K562 (cell line): ENCODE results near the gene SLC29A3. TPM values are rescaled to one million over a fixed set of nuclear protein-coding genes. Genes with fewer than 3 reads are reported as not detected.

Experiments used
- ATAC-seq: fragments of 200-7000 bp; cut with Tn5 transposase; 3 replicates; pipeline ENCODE4 v1.9.1; 2020; ENCODE audit warnings: moderate library complexity
- BruUV-seq: library from RNA; stranded (reverse); fragments of 400-500 nt; replicated peaks from 2 replicates; lab custom pipeline; 2021; lab: Mats Ljungman, UMichigan
- CTCF ChIA-PET: fragments of 300-600 bp; formaldehyde crosslinking; extraction: SDS; loops from one replicate; lab custom pipeline; 2021; ENCODE audit warnings: low intra/inter-chr PET ratio; lab: Yijun Ruan, JAX
- POLR2A ChIA-PET: fragments of 300-600, 350-650 bp; sonication (Branson Sonifier 250); formaldehyde crosslinking; extraction: SDS; loops from one replicate; lab custom pipeline; 2021; ENCODE audit warnings: antibody characterized with exemption, inconsistent platforms; lab: Yijun Ruan, JAX
- DNase-seq, 4 experiments: peaks; one replicate each; pipeline versions ENCODE4 v3.0.0 to v3.0.0-alpha.2; 2011 to 2018; ENCODE audit warnings: low spot score in 3 of 4, mixed read lengths in 3 of 4; ENCODE audit errors: extremely low read depth in 1 of 4
- FAIRE-seq: peaks from 2 replicates; lab custom pipeline; 2011; peaks lifted over from hg19 to GRCh38; lab: Jason Lieb, UNC
- H2AFZ ChIP-seq: 2 replicates; pipeline ENCODE4 v1.6.0; 2011; ENCODE audit warnings: low read depth, low read length, control low read depth, inconsistent platforms
- H3K27ac ChIP-seq: fragments of 200-600 bp; 3 replicates; pipeline ENCODE4 v1.8.0; 2011; ENCODE audit warnings: low read depth, mild to moderate bottlenecking, control low read depth, inconsistent platforms, low read length, moderate library complexity, mixed read lengths; ENCODE audit errors: extremely low read depth
- H3K27me3 ChIP-seq, 2 experiments: fragments of 300-600 bp in 1 of 2; 2 replicates in 1 of 2; 3 replicates in 1 of 2; pipeline versions ENCODE4 v1.6.0 to v1.8.0; 2011; ENCODE audit warnings: inconsistent platforms in 2 of 2, low read length in 2 of 2, mild to moderate bottlenecking in 1 of 2, mixed read lengths in 1 of 2, moderate library complexity in 1 of 2; ENCODE audit not compliant: control insufficient read depth in 2 of 2, insufficient read depth in 2 of 2
- H3K36me3 ChIP-seq: fragments of 300-600 bp; 3 replicates; pipeline ENCODE4 v1.8.0; 2011; ENCODE audit warnings: mild to moderate bottlenecking, low read length, inconsistent platforms; ENCODE audit not compliant: control insufficient read depth, insufficient read depth
- H3K4me1 ChIP-seq, 2 experiments: fragments of 200-600 bp in 1 of 2; replicated peaks in 1 of 2; 2 replicates in 1 of 2; 3 replicates in 1 of 2; pipeline versions ENCODE4 v1.5.1 to v1.8.0; 2011; ENCODE audit warnings: inconsistent platforms in 2 of 2, low read length in 2 of 2, mild to moderate bottlenecking in 1 of 2, mixed read lengths in 1 of 2, moderate library complexity in 1 of 2; ENCODE audit not compliant: control insufficient read depth in 2 of 2, insufficient read depth in 2 of 2
- H3K4me2 ChIP-seq: 2 replicates; pipeline ENCODE4 v1.6.1; 2011; ENCODE audit warnings: low read length, control low read depth, inconsistent platforms, mixed read lengths; ENCODE audit not compliant: insufficient read depth
- H3K4me3 ChIP-seq: fragments of 200-600 bp; sonication (generic), shearing (Covaris generic); 2 replicates; pipeline ENCODE4 v1.5.1; 2016; ENCODE audit warnings: control low read depth, inconsistent platforms
- H3K79me2 ChIP-seq: fragments of 200-600 bp; 3 replicates; pipeline ENCODE4 v1.8.0; 2011; ENCODE audit warnings: low read length, inconsistent platforms; ENCODE audit not compliant: control insufficient read depth, insufficient read depth
- H3K9ac ChIP-seq, 2 experiments: 2 replicates each; pipeline versions ENCODE4 v1.6.0 to v1.6.1; 2011; ENCODE audit warnings: low read depth in 2 of 2, low read length in 2 of 2, control low read depth in 1 of 2, inconsistent platforms in 1 of 2, mild to moderate bottlenecking in 1 of 2, mixed read lengths in 1 of 2; ENCODE audit not compliant: insufficient read depth in 1 of 2
- H3K9me1 ChIP-seq: one replicate; pipeline ENCODE4 v1.6.0; 2011; ENCODE audit warnings: inconsistent platforms, mild to moderate bottlenecking, low read length, moderate library complexity; ENCODE audit not compliant: control insufficient read depth, insufficient read depth
- H3K9me3 ChIP-seq: replicated peaks from 2 replicates; pipeline ENCODE4 v1.5.1; 2011; ENCODE audit warnings: low read depth, low read length, inconsistent platforms; ENCODE audit not compliant: control insufficient read depth, insufficient read depth
- H4K20me1 ChIP-seq: replicated peaks from 2 replicates; pipeline ENCODE4 v1.6.1; 2011; ENCODE audit warnings: low read length, inconsistent platforms, mixed read lengths; ENCODE audit not compliant: control insufficient read depth, insufficient read depth
- EHMT2 ChIP-seq: fragments of 450-650 bp; IDR thresholded peaks from 2 replicates; pipeline ENCODE4 v1.6.1; 2018; ENCODE audit warnings: antibody characterized with exemption
- ELF2 ChIP-seq: fragments of 250-450 bp; sonication (Bioruptor Pico); IDR thresholded peaks from 2 replicates; pipeline ENCODE4 v1.5.0; 2021; ENCODE audit warnings: mild to moderate bottlenecking
- HMGN3 ChIP-seq: IDR thresholded peaks from 2 replicates; pipeline ENCODE4 v1.6.1; 2011; ENCODE audit warnings: borderline replicate concordance, low read depth, mild to moderate bottlenecking, mixed read lengths, low read length; ENCODE audit not compliant: insufficient read length; ENCODE audit errors: extremely low read depth
- KDM5B ChIP-seq: fragments of 200-600 bp; sonication (generic); IDR thresholded peaks from 2 replicates; pipeline ENCODE4 v1.6.1; 2012; ENCODE audit warnings: low read depth, mild to moderate bottlenecking, moderate library complexity, low read length, control low read depth, inconsistent platforms; ENCODE audit not compliant: insufficient replicate concordance
- PTBP1 ChIP-seq: fragments of 200-400 bp; formaldehyde crosslinking; IDR thresholded peaks from 2 replicates; pipeline ENCODE4 v1.6.1; 2017; ENCODE audit warnings: low read depth, low read length
- SAFB2 ChIP-seq: fragments of 200-400 bp; formaldehyde crosslinking; IDR thresholded peaks from 2 replicates; pipeline ENCODE4 v1.6.1; 2018; ENCODE audit warnings: borderline replicate concordance, low read length, low read depth, moderate library complexity; ENCODE audit not compliant: severe bottlenecking
- ZFP1 ChIP-seq: fragments of 450-650 bp; formaldehyde crosslinking; IDR thresholded peaks from 2 replicates; pipeline ENCODE4 v1.4.0; 2020; ENCODE audit warnings: mild to moderate bottlenecking, mixed read lengths
- ZNF778 ChIP-seq: fragments of 450-650 bp; formaldehyde crosslinking; IDR thresholded peaks from 2 replicates; pipeline ENCODE4 v1.4.0; 2020; ENCODE audit warnings: mild to moderate bottlenecking, moderate library complexity
- WGBS: fragments of 100-300 bp; shearing (Covaris generic); methylation state at CpG from one replicate; pipeline ENCODE4 v1.1.6; 2016; ENCODE audit warnings: low coverage, mixed read lengths; ENCODE audit not compliant: insufficient coverage; ENCODE audit errors: missing lambda C conversion rate; 5-methylcytosine and 5-hydroxymethylcytosine counted together
- in situ Hi-C: fragments of 300-500 bp; cut with MboI; formaldehyde crosslinking; loops from 4 replicates; pipeline ENCODE4 v1.15.0; 2018; ENCODE audit warnings: inconsistent platforms, mixed read lengths
- intact Hi-C: fragments of 100-400 bp; cut with micrococcal nuclease; formaldehyde crosslinking; loops from 2 replicates; pipeline ENCODE4 v1.14.2; 2022
- polyA plus RNA-seq, 8 experiments: library from polyadenylated mRNA; depleted of rRNA in 4 of 8; stranded (reverse) in 5 of 8; unstranded in 3 of 8; fragments of >200 nt; fragmentation: Nextera tagmentation in 2 of 8; fragmentation: Illumina TruSeq in 1 of 8; extraction: Ambion mirVana in 2 of 8; extraction: Trizol in 1 of 8; gene quantifications; 2 replicates each; pipeline versions ENCODE4 v1.2.1 to v1.2.3, GENCODE V29; 2011 to 2014; ENCODE audit warnings: inconsistent platforms in 1 of 8, missing spikeins in 1 of 8
- total RNA-seq, 7 experiments: library from RNA; depleted of rRNA in 6 of 7; stranded (reverse); fragments of >200 nt in 6 of 7; fragmentation: Illumina TruSeq in 2 of 7; extraction: Trizol in 2 of 7; gene quantifications; 2 replicates each; pipeline versions ENCODE4 v1.2.1 to v1.2.3, GENCODE V29; 2011 to 2021; ENCODE audit warnings: low replicate concordance in 1 of 7
- TF ChIP-seq, protein P1 (sequence below), 3 experiments: IDR thresholded peaks in 2 of 3; conservative IDR thresholded peaks in 1 of 3; 2 replicates each; pipeline ENCODE4 v1.5.1; 2011 to 2012; ENCODE audit warnings: low read length in 3 of 3, mild to moderate bottlenecking in 3 of 3, control low read depth in 2 of 3, improper control_type of control experiment in 1 of 3, inconsistent platforms in 1 of 3, low read depth in 1 of 3, mixed read lengths in 1 of 3, moderate library complexity in 1 of 3; ENCODE audit not compliant: insufficient read depth in 2 of 3
- TF ChIP-seq, protein P2 (sequence below): fragments of 450-650 bp; conservative IDR thresholded peaks from 2 replicates; pipeline ENCODE4 v1.6.1; 2016; ENCODE audit warnings: missing genetic modification characterization, low read depth, mild to moderate bottlenecking, control low read depth, missing compliant biosample characterization
- TF ChIP-seq, protein P3 (sequence below), 3 experiments: fragments of 200-800 bp in 1 of 3; sonication (Bioruptor generic) in 1 of 3; sonication (generic) in 1 of 3; formaldehyde crosslinking in 1 of 3; IDR thresholded peaks; 2 replicates each; pipeline versions ENCODE4 v1.6.1 to v1.8.0; 2016 to 2022; ENCODE audit warnings: mild to moderate bottlenecking in 2 of 3, missing compliant biosample characterization in 2 of 3, missing genetic modification characterization in 2 of 3, missing genetic modification reagents in 1 of 3

Gene SLC29A3
- total and polyA plus RNA-seq, 9 of the 15 experiments (the other 6 are each of a cell fraction or from before 2014, with no cell fraction given), result 2.1 to 10.7 (median 4.6) TPM

DNA sequence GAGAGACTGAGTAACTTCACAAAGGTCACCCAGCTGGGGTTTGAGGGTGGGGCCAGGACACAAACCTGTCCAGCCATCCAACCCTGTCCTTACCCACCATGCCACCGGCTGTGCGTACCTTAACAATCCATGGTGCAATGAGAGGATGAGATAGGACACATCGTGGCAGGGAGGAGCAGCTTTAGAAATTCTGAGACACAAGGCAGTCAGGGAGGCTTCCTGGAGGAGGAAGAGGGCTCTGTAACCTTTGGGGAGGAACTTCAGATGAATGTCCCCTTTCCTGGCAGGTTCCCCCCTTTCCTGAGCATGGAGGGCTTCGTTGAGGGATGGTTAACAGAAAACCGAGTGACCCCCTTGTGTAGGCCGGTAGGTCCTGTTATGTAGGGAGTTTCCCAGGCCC lies 35.6 kb upstream of the SLC29A3 start (continued):
- TF ChIP-seq, protein P1, sequence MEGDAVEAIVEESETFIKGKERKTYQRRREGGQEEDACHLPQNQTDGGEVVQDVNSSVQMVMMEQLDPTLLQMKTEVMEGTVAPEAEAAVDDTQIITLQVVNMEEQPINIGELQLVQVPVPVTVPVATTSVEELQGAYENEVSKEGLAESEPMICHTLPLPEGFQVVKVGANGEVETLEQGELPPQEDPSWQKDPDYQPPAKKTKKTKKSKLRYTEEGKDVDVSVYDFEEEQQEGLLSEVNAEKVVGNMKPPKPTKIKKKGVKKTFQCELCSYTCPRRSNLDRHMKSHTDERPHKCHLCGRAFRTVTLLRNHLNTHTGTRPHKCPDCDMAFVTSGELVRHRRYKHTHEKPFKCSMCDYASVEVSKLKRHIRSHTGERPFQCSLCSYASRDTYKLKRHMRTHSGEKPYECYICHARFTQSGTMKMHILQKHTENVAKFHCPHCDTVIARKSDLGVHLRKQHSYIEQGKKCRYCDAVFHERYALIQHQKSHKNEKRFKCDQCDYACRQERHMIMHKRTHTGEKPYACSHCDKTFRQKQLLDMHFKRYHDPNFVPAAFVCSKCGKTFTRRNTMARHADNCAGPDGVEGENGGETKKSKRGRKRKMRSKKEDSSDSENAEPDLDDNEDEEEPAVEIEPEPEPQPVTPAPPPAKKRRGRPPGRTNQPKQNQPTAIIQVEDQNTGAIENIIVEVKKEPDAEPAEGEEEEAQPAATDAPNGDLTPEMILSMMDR (IDR thresholded peaks at IDR 0.05 in 2 of 3, conservative IDR thresholded peaks at IDR 0.05 in 1 of 3; ENCODE audit: insufficient read depth in 2 of 3, low read depth in 1 of 3, low read length in 3 of 3), result no peak
- TF ChIP-seq PTBP1, result no peak

DNA sequence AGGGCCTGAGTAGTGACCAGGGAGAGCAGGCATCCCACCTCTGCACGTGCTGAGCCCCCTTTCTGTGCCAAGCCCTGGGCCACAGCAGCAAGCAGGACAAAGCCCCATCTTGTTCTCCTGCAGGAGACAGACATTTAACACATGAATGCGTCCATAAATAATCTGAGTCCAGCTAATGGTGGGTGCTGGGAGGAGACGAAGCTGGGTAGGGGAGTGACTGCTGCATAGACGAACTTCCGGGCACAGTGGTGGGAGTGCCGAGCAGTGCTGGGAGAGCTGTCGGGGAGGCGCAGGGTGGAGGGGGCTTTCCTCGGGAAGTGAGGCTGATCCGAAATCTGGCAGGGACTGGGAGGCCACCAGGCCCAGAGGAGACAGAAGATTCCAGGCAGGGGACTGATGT lies 35.2 kb upstream of the SLC29A3 start:
- CTCF ChIA-PET, result interaction anchor here (2.0 to 2.3 kb wide), 2 partner anchors 75 to 381 kb away, joined by 9 to 10 read pairs; no protein-coding TSS in a partner anchor
- POLR2A ChIA-PET, result interaction anchor here (1.2 kb wide), 1 partner anchor 62 kb away, joined by 4 read pairs; no protein-coding TSS in a partner anchor
- 40% methylated on average over 10 of the region's 10 CpGs for WGBS
- no peak for TF ChIP-seq EHMT2
- TF ChIP-seq ELF2 (CRISPR knock-in tag), result no peak
- no peak for TF ChIP-seq SAFB2
- TF ChIP-seq HMGN3, result no peak
- TF ChIP-seq, protein P2, sequence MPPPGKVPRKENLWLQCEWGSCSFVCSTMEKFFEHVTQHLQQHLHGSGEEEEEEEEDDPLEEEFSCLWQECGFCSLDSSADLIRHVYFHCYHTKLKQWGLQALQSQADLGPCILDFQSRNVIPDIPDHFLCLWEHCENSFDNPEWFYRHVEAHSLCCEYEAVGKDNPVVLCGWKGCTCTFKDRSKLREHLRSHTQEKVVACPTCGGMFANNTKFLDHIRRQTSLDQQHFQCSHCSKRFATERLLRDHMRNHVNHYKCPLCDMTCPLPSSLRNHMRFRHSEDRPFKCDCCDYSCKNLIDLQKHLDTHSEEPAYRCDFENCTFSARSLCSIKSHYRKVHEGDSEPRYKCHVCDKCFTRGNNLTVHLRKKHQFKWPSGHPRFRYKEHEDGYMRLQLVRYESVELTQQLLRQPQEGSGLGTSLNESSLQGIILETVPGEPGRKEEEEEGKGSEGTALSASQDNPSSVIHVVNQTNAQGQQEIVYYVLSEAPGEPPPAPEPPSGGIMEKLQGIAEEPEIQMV (tag), result no peak
- TF ChIP-seq ZFP1, result no peak
- no peak for TF ChIP-seq KDM5B
- TF ChIP-seq, protein P3, sequence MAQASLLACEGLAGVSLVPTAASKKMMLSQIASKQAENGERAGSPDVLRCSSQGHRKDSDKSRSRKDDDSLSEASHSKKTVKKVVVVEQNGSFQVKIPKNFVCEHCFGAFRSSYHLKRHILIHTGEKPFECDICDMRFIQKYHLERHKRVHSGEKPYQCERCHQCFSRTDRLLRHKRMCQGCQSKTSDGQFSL (CRISPR knock-in tag; IDR thresholded peaks at IDR 0.05), result no peak
- TF ChIP-seq, protein P3 (tag; IDR thresholded peaks at IDR 0.05), result no peak
- no peak for TF ChIP-seq ZNF778 (CRISPR knock-in tag)

More for the DNA sequence above, 35.2 kb upstream of the SLC29A3 start:
- 0 out of 4 replicates have a peak overlapping the region, but pooled peaks of 1 of the 2 experiments have one; percentile 4 for H3K9ac ChIP-seq
- ATAC-seq, result no peak
- no peak overlapping the region for H3K4me3 ChIP-seq
- in situ Hi-C loops (no loop called here), intact Hi-C loops (loop anchor here (5.0 kb wide), 1 partner anchor 357 kb away; no protein-coding TSS in a partner anchor)
- H3K9me3 ChIP-seq, result no peaks in the 10 kb centered on the region
- no peaks in the 10 kb centered on the region for H3K79me2 ChIP-seq
- H2AFZ ChIP-seq, result no peak overlapping the region
- H4K20me1 ChIP-seq, result peaks cover 15% of the 10 kb centered on the region
- H3K4me1 ChIP-seq, result peaks cover 0 to 16% of the 10 kb centered on the region in 2 experiments; a peak in 2 of 5 replicates
- no peak for DNase-seq
- H3K27me3 ChIP-seq, result peaks cover 0 to 23% of the 10 kb centered on the region in 2 experiments; a peak in 2 of 5 replicates
- no TSS peak for BruUV-seq
- H3K27ac ChIP-seq, result no peak overlapping the region
- no peak overlapping the region for H3K4me2 ChIP-seq
- no peak for FAIRE-seq
- H3K9me1 ChIP-seq, result no peaks in the 10 kb centered on the region
- no peaks in the 10 kb centered on the region for H3K36me3 ChIP-seq
